Hypothalamus (tissue), 51 donors: ENCODE data around the gene TCF4.

Source experiments
- DNase-seq, 51 donors: peaks; one replicate each; lab custom pipeline; 2025; lab: John Stamatoyannopoulos, UW

The TCF4 gene

DNA sequence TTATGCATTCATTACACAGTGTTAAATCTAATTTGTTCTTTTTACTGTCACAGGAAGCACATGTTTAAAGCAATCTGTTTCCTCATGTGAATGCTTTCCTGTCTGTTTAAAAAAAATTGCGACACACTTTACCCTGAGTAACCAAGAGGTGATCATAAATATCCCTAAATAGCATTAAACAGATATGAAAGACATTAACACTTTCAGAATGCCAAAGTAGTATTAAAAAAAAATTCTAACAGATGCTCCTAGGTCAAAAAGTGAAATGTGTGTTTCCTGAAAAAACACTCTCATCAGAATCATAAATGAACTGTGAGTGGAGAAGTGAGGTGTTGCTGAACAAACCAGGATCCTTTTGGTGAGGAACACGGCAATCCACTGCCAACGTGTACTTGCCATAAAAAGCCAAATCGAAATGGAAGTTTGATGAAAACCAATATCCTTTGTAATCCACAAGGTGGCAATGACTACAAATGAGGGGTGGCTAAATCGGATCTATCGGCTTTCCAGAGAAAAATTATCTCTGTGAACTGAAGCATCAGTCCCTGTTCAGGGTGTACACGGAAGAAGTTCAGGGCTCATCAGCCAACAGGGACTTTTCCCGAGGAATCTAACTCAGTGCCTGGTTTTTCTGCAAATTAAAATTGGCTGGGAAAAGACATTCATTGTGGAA lies 248.9 kb downstream of the TCF4 start:
- DNase-seq, result peak in 2 of 51 donors; percentile 37 to 53

DNA sequence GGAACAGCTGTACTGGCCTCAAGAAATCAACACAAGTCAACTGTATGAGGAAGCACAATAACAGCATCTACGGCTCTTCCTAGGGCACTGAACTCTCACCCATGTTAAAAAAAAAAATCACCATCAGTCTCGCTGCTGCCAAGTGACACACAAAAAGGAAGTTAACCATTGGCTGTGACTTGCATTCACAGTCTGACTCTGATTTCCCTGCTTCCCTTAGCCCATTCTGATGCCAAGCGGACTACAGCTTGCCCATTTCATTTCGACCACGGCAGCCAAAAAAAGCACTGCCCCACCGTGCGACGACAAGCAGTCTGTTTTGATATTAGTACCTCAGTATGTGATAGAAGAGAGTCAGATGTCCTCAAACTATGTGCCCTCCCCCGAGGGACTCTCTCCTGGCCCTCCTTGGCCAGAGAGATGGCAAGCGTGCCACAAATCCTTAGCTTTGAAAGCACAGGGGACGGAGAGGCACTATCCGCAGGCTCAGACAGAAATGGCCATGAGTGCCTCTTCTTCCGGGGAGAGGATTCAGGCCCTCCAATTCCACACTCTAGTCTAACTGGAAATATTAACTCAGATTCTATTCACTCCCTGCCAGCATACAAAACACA lies 250.0 kb downstream of the TCF4 start:
- DNase-seq, result peak in 37 of 51 donors; percentile 14 to 81 (median 47)

DNA sequence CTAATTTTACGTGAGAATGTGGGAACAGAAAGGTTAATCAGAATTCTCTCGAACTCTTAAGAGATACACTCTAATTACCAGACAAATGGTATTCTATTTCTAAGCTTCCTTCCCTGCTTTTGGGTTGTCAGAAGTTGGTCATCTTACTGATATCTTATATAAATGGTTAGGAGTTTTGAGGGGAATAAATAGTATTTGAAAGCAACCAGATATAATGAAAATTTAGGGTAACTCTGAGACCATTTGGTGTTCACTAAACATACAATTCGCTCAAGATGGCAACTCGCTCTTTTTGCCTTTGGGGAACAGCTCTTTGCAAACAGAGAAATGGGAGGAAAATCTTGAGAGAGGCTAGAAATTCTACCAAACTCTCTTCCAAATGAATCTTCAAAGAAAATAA lies 250.9 kb downstream of the TCF4 start:
- peak in 1 of 51 donors; percentile 70 for DNase-seq

DNA sequence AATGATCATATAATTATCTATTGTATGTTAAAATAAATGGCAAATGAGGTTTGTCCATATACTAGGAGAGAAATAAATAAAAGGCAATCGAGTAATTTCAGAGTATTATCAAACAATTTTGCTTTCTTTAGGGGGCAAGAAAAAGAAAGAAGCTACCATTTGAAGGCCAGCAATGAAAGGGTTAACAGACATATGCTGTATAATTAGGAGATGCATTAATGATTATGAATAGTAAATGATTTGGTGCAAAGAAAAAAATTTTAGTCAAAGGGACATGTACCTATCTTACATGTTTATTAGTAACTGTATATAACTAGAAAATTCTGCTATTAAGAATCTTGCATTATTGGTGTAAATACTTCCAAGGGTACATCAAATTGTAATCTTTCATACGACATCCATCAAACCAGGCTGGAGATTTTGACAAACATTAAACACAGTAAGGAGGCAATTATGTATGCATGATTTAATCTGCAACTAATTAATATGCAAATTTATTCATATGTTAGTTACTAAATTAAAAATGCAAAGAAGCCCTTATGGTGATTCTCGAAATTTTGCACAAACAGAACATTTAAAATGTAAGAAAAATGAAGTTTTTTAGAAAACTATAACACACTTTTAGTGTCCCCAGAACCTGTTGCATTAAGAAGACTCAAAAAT lies 251.4 kb downstream of the TCF4 start:
- DNase-seq, result no peak

DNA sequence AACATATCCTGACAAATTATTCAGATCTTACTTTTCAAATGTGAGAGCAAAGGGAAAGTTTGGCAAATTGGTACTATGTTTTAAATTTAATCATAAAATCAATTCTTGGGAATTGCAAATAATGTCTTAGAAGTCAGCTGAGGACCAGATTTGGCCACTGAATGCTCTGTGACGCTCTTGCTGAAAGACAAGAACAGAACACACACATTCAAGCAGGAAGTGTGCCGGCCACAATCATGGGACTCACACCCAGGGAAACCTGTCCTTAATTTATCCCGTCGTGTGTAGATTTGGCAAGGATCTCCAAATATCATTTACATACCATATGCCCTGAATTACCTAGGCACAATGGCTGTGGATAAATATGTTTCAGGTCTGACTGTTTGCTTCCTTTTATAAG lies 253.1 kb downstream of the TCF4 start:
- peak in 21 of 51 donors; percentile 12 to 65 (median 41) for DNase-seq

DNA sequence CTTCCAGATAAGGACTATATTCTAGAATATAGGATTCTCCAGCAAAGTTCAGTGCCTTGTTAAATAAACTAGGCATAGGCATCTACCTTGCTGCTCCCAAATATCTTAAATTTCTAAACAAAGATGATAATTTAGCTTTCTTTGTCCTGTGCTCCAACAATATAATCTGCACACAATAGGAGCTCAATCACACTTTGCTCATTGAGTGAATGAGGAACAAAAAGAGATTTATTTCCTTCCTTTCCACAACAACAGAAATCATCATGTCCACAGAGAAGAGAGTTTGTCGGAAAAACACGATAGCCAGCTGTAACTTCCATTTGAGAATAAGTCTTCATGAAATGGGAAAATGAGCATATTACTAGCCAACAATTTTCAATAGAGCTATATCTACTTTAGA lies 256.7 kb downstream of the TCF4 start:
- peak in 1 of 51 donors; percentile 39 for DNase-seq

DNA sequence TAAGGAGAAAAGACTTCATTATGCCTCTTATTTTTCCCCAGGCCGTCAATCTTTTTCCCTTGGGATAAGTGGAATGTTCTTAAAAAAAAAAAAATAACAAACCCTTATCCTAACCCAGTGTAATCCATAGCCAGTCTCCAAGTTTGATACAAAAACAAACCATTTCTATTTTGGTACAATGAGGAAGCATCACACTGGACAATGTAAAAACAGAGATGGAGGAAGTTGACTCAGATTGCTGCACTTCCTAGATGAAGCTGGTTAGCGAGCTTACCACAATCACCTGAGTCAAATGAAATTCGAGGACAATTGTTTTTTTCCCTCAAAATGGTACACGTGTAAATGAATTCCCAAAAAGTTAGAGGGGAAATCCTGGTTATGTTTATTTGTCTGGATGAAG lies 259.7 kb downstream of the TCF4 start:
- no peak for DNase-seq

DNA sequence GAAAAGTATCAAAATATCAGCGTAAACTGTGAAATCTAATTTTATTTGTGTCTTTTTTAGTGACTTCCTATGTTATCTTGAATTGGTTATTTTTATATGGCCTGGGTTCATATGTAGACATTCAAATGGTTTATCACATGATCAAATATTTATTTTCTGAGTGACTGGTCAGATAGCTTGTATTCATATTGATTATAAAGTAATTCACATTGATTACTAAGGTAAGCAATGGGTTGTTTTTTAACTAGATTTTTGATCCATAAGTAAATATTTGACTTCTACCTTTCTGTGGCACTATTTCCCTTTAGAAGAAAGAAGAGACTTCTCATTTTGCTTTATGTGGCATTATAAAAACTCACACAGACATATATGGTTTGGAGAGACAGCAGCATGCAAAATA lies 260.5 kb downstream of the TCF4 start:
- DNase-seq, result no peak

DNA sequence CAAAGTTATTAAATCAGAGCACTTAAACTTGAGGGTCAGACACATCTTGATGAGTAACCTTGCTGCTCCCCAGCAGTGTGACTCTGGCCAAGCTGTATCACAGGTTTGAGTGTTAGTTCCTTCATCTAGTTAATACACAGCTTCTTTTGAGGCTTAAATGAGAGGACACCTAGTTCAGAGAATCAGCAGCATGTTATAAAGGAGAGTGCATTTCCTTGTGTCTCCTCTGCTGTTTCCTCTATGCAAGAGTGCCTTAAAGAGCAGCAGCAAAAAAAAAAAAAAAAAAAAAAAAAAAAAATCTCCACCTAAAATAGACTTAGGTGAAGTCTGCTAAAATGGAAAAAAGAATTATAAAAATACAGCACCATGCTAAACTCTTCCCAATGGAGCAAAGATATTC lies 261.9 kb downstream of the TCF4 start:
- no peak for DNase-seq

DNA sequence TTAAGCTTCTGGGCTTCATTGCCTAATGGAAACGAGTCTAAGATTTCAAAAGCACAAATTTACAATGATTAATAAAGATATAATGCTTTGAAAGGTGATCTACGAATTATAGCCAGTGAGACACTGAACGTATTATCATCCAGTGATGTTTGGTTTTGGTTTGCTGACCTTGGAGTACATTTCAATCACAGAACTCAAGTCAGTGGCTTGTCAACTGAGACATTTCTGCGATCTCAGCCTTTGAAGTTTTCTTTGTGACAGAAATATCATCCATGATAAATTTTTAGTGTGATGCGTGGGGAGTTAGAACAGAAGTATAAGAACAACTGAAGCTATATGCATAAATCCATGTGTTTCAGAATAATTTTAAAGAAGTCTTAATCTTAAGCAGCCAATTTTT lies 263.8 kb downstream of the TCF4 start:
- no peak for DNase-seq

DNA sequence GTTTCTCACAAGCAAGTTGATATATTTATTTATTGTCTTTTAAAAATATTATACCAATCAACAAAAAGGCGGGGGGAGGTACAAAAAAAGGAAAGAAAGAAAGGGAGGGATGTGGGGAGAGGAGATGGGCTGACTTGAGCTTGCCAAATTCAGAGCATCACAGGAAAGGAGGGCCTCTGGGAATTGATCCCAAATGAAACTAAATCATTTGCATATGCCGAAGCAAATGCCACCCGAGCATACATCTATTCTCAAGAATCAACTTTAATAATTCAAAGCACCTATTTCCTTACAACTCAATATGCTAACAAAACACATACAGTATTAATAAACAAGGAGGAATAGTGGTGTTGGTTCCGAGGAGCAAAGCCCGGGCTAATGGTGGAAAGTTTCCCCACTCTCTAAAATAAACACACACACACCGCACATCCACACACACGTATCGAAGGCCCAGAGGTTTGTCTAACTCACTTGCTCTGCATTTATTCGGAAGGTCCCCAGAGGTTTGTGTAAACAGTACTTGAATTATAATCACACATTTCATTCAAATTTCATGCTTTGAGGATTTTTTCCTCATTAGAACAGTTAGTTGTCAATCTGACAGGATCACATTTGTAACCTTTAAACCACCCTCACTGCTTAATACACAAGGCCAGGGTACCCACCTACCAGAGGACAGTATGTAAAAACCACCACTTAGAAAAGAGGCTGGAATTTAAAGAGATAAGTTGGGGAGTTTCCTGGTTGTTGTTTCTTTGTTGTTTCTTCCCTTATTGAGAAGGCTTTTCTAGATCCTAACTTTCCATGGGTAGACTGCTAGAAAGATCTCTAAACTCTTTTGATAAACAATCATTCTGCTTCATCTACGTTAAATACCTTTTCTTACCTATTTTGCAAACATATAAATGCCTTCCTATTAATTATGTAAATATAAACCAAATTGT lies 264.7 kb downstream of the TCF4 start:
- peak in 1 of 51 donors; percentile 69 for DNase-seq

DNA sequence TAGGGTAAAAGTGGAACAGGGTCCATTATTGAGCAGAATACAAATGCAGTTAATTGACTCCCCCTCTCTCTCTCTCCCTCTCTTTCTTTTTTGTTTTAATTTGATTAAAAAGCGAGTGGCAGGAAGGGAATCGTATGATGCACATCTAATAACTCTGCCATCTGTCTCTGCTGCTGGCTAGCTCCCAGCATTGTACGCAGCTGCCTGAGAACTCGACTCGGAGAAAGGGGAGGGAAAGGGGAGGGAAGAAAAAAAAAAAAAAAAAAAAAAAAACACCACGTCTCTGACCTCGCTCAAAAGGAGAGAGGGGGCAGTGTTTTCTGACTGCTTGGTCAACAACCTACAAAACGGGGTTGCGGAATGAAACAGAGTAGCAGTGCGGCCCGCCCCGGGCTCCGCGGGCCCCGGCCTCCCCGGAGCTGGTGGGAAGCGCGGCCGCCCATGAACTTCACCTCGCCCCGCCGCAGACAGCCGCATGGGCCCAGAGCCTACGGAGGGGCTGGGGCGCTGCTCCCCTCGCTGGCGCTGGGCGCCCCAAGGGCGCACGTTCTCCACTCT lies 265.7 kb downstream of the TCF4 start:
- peak in 46 of 51 donors; percentile 30 to 90 (median 72) for DNase-seq

DNA sequence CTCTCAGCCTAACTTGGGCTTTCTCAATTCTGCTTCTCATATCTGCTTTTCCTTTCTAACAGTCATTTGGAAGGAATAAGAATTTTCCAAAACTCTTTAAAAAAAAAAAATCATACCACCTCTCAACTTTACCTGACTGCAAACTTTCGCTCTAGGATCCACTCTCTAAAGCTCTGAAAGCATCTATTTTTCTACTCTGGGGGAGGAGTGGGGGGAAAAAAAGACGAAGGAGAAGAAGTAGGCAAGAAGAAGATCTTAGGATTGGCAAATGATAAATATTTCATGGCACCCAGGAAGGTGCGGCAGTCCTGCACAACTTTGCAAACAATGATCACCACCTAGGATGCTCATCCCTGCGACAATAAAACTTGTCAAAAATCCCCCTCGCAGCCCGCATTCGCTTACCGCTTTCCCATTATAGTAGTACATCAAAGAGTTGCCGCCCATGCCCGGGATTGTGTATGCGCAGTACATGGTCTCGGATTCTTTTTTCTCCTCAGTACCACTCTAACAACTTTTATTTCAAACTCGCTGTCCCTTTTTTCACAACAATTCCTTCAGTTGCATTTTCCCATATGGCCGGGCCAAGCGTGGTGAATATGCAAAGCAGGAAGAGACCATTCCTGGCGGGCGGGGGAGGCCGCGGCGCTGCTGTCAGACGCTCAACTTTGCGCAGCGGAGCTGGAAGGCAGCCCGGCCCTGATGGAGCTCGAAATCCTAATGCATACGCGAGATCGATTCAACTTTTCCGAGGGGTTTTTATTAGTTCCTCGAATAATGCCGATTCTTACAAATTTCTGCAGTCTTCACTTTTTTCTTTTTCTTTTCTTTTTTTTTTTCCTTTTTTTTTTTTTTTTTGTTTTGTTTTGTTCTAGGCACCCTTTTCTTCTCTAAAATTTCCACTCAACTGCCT lies 266.5 kb downstream of the TCF4 start:
- peak; percentile 26 to 92 (median 80) for DNase-seq

DNA sequence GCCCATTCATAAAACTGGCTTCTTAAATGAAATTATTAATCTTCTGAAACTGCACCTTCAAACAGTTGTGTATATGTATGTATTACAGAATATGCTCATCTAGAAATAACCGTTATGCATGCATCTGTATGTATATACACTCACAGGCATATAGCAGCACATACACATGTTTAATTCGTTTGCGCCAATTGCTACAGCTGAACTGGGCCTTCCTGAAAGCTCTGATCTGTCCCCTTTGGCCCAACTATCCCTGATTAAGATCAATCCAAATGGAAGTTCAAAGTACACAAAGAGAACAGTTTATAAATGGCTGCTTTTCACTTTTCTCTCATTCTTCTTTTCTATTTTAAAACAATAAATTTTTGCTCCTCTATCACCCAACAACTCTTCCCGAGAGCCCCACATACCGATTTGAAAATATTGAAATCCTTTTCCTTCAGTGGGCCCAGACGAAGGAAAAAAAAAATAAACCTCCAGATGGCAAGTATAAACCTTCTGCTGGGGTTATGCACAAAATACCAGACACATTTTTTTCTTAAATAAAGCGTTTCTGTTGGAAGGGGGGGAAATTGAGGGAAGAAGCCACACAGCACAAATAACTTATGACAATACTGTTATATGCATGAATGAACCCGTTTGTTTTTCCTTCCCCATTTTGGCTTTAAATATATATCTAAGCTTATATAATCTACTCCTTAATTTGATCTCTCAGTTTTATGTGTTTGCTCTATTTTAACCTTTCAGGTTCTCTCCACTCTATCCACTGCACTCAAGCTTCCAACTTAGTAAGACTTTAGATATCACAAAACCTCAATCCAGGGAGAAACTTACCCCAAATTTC lies 267.3 kb downstream of the TCF4 start:
- DNase-seq, result peak in 2 of 51 donors; percentile 48 to 81

DNA sequence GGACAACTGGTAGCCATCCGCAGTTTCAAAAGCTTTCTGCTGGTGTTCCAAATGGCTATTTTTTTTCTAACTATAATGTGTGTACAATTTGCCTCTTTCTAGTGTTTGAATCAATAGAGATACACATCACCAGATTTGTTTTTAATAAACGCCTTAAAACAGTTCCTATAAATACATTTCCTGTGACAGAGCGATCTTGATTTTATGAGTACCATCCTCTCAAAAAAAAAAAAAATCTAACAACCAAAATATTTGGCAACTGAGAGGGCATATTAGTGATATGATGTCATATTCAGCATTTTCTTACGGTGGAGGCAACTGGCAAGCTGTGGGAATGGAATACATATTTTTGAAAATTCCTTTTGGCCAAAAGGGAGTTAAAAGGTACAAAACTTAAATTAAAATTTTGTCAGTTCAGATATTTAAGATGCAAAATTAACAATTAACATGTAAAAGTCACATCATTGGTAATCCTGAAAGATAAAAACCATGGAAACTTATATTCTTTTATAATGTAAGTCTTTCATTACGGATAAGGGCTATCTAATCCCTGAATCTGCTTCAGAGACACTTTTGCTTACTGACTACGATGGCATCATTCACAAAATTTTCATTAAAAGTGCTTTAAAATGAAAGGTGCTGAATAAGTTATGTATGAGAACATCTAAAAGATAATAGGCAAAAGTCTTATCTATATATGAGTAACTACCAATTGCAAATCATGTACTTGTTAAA lies 268.4 kb downstream of the TCF4 start:
- DNase-seq, result no peak

DNA sequence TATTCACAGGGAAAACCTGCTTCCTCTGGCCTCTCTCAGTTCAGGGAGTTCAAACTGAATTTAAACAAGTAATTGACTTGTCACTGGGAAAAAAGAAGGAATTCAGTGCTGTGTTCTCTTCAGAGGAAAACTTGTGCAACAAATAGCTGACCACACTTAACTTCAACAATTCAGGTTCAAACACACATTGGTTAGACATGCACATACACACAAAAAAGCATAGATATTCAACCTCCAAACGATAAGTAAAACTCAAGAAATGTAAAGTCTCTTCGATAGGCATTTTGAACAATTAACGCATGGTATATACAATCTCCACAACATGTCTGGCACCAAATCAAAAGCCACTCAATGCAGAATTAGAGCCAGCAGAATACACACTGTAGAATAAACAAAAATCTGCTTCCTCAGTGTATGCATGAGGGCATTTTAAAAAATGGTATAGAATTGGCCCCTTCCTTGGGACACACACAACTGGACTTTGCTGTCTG lies 269.0 kb downstream of the TCF4 start:
- peak in 1 of 51 donors; percentile 73 for DNase-seq

DNA sequence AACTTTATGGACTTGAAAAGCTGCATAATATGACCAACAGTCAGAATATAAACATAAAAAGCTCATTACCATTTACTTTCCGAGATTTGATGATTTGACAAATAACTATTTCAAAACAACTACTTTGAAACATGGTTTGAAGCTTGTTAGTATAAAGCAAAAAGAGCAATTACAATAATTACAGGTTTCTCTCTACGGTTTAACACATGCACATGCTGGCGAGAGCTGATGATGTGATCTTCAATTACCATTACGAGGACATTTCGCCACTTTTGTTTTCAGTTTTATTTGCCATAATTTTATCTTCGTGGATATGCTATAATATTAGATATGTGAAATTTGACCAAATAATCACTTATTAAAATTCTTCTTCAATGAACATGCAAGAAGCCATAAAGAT lies 270.1 kb downstream of the TCF4 start:
- no peak for DNase-seq

DNA sequence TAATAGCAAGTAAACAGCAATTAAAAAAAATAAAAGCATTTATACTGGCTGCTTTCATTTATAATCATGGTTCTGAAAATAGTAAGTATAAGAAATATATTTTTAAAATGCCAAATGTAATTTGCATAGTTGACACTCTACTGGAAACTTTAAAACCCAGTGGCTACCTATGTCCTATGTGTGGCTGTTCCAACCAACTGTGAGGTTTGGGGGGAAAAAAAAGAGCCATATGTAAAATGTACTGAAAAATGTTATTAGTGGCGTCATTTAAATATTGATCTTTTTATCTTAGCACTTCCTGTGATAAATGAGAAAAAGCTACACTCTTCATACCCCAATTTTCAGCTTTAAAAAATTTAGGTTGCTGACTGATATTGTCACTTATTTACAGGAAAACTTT lies 270.7 kb downstream of the TCF4 start:
- DNase-seq, result no peak
